Muscle of back (tissue), 11 donors: Measurements from ENCODE around the gene TMEM176A. TPM values are rescaled to one million over a fixed set of nuclear protein-coding genes. Genes with fewer than 3 reads are reported as not detected.

Experiments used
- DNase-seq, 3 donors: peaks; one replicate each; pipeline versions ENCODE4 v3.0.0 to v3.0.0-alpha.2; 2013
- polyA plus RNA-seq, 10 donors: library from polyadenylated mRNA; unstranded; fragments of 120-200 nt; gene quantifications; one replicate each; pipeline ENCODE4 v1.2.1, GENCODE V29; 2013; ENCODE audit not compliant: insufficient read length in 10 of 10

Gene TMEM176A
- polyA plus RNA-seq, 10 donors, result 8.8 to 21.4 (median 12.6) TPM

- no peak for DNase-seq
These were observed 47.0 kb downstream of the TMEM176A start for GRCh38 chr7:150847536-150847935.

DNA sequence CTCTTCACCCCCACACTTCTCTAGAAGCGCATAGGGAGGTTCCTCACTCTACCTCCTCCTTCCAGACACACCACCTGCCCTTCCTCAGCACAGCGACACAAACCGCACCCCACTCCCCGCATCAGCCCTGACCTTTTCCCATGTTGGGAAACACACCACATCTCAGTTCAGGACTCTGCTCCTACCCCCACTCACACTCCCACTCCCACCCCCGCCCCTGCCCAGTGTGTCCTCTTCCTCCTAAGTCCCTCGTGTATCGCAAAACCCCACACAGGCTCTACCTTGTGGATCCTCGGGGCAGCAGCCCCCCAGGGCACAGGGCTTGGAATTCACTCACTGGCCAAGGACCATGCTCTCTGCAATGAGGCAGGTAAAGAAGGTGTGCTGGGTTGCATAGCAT is 47.5 kb downstream of the TMEM176A start:
- no peak for DNase-seq

GRCh38 chr7:150848561-150849115 is 48.1 kb downstream of the TMEM176A start:
- DNase-seq, result no peak

DNA sequence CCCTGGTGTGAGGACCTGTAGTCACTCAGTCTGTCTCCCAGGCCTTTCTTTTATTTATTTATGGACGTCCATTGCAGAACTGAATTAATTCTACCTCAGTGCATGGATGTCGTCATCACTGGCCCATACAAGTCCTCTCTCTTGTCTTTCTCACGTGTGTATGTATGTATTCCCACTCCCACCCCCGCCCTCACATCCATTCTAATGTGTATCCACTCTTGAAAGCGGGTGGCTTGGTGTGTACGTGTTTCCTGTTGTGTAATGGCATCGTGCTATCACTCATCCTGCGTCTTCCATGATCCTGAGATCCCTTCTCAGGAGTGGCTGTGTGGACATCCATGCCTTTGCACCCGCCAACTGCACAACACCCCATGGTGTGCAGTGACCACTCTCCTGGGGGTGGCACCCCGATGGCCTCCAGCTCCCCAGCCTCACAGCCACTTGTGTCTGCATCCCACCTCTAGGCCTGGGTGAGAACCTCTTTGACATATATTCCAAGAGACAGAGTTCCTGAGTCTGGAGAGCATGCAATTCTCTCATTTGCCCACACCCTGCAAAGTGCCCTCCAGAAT is 48.7 kb downstream of the TMEM176A start:
- no peak for DNase-seq

DNA sequence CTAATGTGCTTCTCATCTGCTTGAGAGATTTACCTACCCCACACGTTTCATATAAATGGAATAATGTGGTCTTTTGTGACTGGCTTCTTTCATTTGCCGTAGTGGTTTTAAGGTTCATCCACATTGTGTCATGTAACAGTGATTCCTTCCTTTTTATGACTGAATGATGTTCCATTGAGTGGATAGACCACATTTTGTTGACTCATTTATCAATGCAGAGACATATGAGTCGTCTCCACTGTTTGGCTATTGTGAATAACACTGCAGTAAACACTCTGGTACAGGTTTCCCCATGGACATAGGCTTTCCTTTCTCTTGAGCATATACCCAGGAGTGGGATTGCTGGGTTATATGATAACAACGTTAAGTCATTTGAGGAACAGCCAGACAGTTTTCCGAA is 49.7 kb downstream of the TMEM176A start:
- no peak for DNase-seq

DNA sequence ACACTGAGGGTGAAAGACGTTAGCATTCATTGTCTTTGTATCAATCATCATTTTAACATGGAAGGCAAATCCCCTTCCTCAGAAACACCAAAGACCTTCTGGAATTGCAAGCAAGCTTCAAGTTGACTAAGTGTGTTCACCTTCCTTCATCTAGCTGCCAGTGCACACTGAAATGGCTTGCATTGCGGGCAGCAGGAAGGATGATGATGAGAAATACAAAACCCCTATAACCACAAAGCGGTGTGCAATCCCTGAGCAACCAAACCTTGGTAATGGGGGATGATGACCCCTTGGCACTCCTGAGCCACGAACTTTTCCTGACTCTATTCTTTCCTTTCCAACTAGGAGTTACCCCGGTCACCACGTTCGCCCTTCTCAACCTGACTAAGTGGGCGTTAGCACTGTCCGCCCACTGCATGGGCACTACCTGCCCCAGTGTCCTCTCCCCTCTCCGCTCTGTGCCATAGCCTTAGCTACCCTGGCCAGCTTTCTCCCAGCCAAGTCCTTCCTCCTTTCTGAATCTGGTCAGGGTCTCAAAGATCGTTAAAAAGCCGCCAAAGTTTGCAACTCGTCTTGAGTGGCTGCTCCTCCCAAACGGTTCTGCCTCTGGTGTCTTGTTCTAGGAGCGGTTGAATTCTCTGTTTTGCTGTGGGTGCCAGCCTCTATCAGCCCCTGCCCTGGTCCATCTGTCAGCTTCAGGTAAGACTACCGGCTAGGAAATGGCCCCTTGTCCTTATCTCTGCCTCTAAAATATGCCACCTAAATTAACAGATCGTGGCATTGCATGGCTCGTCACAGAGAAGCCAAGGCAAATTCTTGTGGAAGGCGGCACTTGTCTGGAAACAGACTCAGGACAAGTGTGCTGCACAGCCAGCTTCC is 51.2 kb downstream of the TMEM176A start:
- no peak for DNase-seq

DNA sequence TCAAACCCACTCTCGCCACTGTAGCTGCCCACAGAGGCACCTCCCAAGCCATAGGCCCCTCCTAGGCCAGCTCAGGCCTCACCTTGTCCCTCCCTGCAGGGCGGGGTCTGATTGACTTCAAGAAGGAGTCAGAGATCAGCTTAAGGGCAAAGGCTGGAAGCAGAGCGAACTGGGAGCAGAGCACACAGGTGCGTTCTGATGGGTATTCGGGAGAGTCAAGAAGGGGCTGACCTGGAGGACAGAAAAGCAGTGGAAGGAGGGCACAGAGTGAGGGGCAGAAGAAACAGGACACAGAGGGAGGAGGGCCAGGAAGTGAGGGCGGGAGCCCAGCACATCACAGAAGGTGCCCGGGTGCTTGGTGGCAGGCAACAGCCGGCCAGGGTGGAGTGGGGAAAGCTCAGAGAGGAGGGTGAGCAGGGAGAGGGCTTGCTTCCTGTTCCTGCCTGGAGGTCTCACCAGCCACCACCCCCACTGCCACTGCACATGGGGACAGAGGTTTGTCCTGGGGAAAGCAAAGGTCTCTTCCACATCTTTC is 51.9 kb downstream of the TMEM176A start, which contains the start of gene AOC1:
Gene AOC1 (plus strand): TSS at position 147 of the 535 bp plus-strand sequence. CDS start 3,954 bp downstream, outside the sequence.
- no peak for DNase-seq

DNA sequence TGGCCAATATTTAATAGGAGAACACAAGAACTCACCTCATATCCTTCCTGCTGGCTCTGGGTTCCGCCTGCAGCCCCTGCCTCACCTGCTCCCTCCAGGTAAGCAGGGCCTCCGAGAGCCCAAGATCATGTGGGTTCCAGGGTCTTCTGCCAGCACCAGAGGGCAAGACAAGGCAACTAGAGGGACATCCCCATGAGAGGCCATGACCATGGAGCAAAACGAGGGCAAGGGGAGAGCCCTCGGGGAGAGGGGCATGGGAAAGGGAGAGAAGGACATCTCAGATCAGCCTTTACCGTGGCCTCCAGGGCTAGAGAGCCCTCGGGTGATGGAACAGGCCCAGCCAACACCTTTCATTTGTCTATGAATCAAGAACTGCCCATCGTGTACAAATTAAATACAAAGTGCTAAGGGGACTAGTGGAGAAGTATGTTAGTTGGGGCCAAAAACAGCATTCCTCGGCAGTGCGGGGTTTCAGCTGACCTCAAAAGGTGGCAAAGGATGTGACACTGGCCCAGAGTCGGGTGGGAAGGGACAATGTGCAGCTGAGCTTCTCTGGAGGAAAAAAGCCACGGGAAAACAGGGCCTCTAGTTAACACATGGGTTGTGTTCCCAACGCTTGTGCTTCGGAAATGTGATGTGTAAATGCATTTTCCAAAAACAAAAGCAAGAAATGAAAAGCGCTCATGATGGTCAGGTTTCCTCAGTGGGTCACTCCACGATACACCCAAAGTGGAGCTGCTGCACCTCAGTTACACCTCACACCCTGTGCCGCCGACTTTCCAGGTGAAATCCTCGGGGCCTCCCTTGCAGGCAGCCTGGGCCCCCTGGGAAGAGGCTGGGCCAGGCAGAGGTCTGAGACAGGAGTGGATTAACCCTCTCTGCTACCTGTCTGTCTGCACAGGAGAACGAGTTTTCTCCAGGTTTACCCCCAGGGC is 53.8 kb downstream of the TMEM176A start:
- no peak for DNase-seq

Other genes with a start within 250 kb of the TMEM176A start
- 10 to 100 TPM; 17.1 to 32.7 (median 21.8) TPM for gene GIMAP4, start 233.4 kb upstream of the TMEM176A start, polyA plus RNA-seq
- gene GIMAP6, start 168.4 kb upstream of the TMEM176A start, polyA plus RNA-seq, result 10 to 100 TPM; 11.9 to 23.1 (median 15.5) TPM
- gene GIMAP2, start 115.1 kb upstream of the TMEM176A start, polyA plus RNA-seq, result 10 to 100 TPM in 1 of 10 donors, 1 to 10 TPM in 9; 5.1 to 11.0 (median 6.7) TPM
- gene GIMAP1, start 84.2 kb upstream of the TMEM176A start, polyA plus RNA-seq, result 1 to 10 TPM; 1.8 to 4.7 (median 2.9) TPM
- 10 to 100 TPM in 2 of 10 donors, 1 to 10 TPM in 8; 5.6 to 15.5 (median 7.6) TPM for gene GIMAP5, start 63.4 kb upstream of the TMEM176A start, polyA plus RNA-seq
- 10 to 100 TPM in 9 of 10 donors, 1 to 10 TPM in 1; 5.7 to 19.3 (median 14.5) TPM for gene TMEM176B, start 405 bp upstream of the TMEM176A start, polyA plus RNA-seq
- under 1 TPM in 5 of 10 donors, not detected in 5; 0.09 to 0.78 (median 0.22) TPM for gene AOC1, start 51.7 kb downstream of the TMEM176A start, polyA plus RNA-seq
- 10 to 100 TPM; 10.6 to 19.5 (median 16.0) TPM for gene KCNH2, start 177.6 kb downstream of the TMEM176A start, polyA plus RNA-seq
- gene NOS3, start 190.2 kb downstream of the TMEM176A start, polyA plus RNA-seq, result 1 to 10 TPM; 4.1 to 9.4 (median 6.6) TPM
- gene ATG9B, start 223.7 kb downstream of the TMEM176A start, polyA plus RNA-seq, result 1 to 10 TPM in 6 of 10 donors, under 1 TPM in 4; 0.45 to 2.0 (median 1.1) TPM
- gene ABCB8, start 227.7 kb downstream of the TMEM176A start, polyA plus RNA-seq, result 10 to 100 TPM; 12.9 to 34.9 (median 17.6) TPM
- gene ASIC3, start 247.8 kb downstream of the TMEM176A start, polyA plus RNA-seq, result 1 to 10 TPM; 2.1 to 6.4 (median 4.3) TPM